ENCODE measurements around the gene SIN3A. TPM values are rescaled to one million over a fixed set of nuclear protein-coding genes. Genes with fewer than 3 reads are reported as not detected.

Gene SIN3A
- total and polyA plus RNA-seq, 2 of the 4 experiments (the other 2 are of a cell fraction) = 21.2 to 31.5 TPM

- no peaks in the 10 kb centered on the region; the same call in 1 of the 2 replicates for H3K4me1 ChIP-seq (ENCODE audit: control insufficient read depth, insufficient read depth, low read length)
Observed at GRCh38 chr15:75397494-75397893, 54.0 kb downstream of the SIN3A start.

More at GRCh38 chr15:75397494-75397893, 54.0 kb downstream of the SIN3A start:
- H4K8ac ChIP-seq (ENCODE audit: low read depth in 2 of 2, low read length in 2 of 2) = no peak overlapping the region
- H2BK5ac ChIP-seq (ENCODE audit: low read depth, low read length, poor library complexity, severe bottlenecking) = no peak overlapping the region
- no peak overlapping the region for H3K4me2 ChIP-seq (ENCODE audit: low read depth, low read length)
- H3K27ac ChIP-seq (ENCODE audit: insufficient read depth, low read length) = no peak overlapping the region
- H2AFZ ChIP-seq (replicated peaks; ENCODE audit: low read length, poor library complexity) = no peak overlapping the region
- H3K4ac ChIP-seq (ENCODE audit: low read depth, low read length) = no peak overlapping the region
- H3K27me3 ChIP-seq (ENCODE audit: control insufficient read depth, insufficient read depth, low read length) = no peaks in the 10 kb centered on the region
- no peak overlapping the region for H2AK5ac ChIP-seq (ENCODE audit: low read depth, low read length)
- H4K91ac ChIP-seq (ENCODE audit: insufficient read depth, low read depth, low read length) = no peak overlapping the region
- H4K20me1 ChIP-seq (ENCODE audit: insufficient read depth, low read length) = peaks cover 6% of the 10 kb centered on the region; the same call in 1 of the 2 replicates
- POLR2A ChIA-PET (ENCODE audit: unreplicated experiment) = no interaction called here
- no peak overlapping the region for H3K4me3 ChIP-seq (ENCODE audit: insufficient read depth, low read depth, low read length)
- intact Hi-C loops (cut with micrococcal nuclease) = no loop called here
- 20% methylated on average over 1 of the region's 2 CpGs; no CpG with 5 or more reads in 1 of the 2 experiments for WGBS, 2 experiments (ENCODE audit: extremely low coverage in 2 of 2, insufficient read length in 1 of 2)
- H3K18ac ChIP-seq (ENCODE audit: low read depth, low read length) = no peak overlapping the region
- H3K79me1 ChIP-seq (ENCODE audit: low read depth in 1 of 2, low read length in 2 of 2) = peaks cover 14 to 23% of the 10 kb centered on the region in 2 experiments
- no peak overlapping the region for H3K9ac ChIP-seq (ENCODE audit: low read depth, low read length)
- no peak overlapping the region for H2BK120ac ChIP-seq (ENCODE audit: low read depth, low read length)
- no peak for TF ChIP-seq RAD21 (IDR thresholded peaks at IDR 0.05; ENCODE audit: low read length)
- no peak for TF ChIP-seq RFX5 (IDR thresholded peaks at IDR 0.05; ENCODE audit: low read depth, low read length)
- no peak for TF ChIP-seq RCOR1 (IDR thresholded peaks at IDR 0.05; ENCODE audit: insufficient replicate concordance, low read length)
- no peak for TF ChIP-seq MAFK (IDR thresholded peaks at IDR 0.05; ENCODE audit: low read depth, low read length)
- TF ChIP-seq SMC3 (IDR thresholded peaks at IDR 0.05; ENCODE audit: low read depth, low read length) = no peak
- TF ChIP-seq MXI1 (IDR thresholded peaks at IDR 0.05; ENCODE audit: borderline replicate concordance, low read depth, low read length) = no peak
- TF ChIP-seq CEBPB (IDR thresholded peaks at IDR 0.05; ENCODE audit: low read depth, low read length) = no peak
- TF ChIP-seq NFE2L2 (IDR thresholded peaks at IDR 0.05; ENCODE audit: low read depth, low read length) = no peak
- no peak for TF ChIP-seq MAZ (IDR thresholded peaks at IDR 0.05; ENCODE audit: borderline replicate concordance, low read depth, low read length)
- TF ChIP-seq, protein P1, sequence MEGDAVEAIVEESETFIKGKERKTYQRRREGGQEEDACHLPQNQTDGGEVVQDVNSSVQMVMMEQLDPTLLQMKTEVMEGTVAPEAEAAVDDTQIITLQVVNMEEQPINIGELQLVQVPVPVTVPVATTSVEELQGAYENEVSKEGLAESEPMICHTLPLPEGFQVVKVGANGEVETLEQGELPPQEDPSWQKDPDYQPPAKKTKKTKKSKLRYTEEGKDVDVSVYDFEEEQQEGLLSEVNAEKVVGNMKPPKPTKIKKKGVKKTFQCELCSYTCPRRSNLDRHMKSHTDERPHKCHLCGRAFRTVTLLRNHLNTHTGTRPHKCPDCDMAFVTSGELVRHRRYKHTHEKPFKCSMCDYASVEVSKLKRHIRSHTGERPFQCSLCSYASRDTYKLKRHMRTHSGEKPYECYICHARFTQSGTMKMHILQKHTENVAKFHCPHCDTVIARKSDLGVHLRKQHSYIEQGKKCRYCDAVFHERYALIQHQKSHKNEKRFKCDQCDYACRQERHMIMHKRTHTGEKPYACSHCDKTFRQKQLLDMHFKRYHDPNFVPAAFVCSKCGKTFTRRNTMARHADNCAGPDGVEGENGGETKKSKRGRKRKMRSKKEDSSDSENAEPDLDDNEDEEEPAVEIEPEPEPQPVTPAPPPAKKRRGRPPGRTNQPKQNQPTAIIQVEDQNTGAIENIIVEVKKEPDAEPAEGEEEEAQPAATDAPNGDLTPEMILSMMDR (conservative IDR thresholded peaks at IDR 0.05; ENCODE audit: low read depth, low read length) = no peak
- no peak for TF ChIP-seq BHLHE40 (IDR thresholded peaks at IDR 0.05; ENCODE audit: low read depth, low read length)
- TF ChIP-seq FOS (IDR thresholded peaks at IDR 0.05; ENCODE audit: low read depth, low read length) = no peak
- no peak for TF ChIP-seq CHD1 (IDR thresholded peaks at IDR 0.05; ENCODE audit: low read depth, low read length)
- TF ChIP-seq, protein P2, sequence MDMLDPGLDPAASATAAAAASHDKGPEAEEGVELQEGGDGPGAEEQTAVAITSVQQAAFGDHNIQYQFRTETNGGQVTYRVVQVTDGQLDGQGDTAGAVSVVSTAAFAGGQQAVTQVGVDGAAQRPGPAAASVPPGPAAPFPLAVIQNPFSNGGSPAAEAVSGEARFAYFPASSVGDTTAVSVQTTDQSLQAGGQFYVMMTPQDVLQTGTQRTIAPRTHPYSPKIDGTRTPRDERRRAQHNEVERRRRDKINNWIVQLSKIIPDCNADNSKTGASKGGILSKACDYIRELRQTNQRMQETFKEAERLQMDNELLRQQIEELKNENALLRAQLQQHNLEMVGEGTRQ (IDR thresholded peaks at IDR 0.05; ENCODE audit: low read depth, low read length) = no peak
- TF ChIP-seq POLR2A (IDR thresholded peaks at IDR 0.05; ENCODE audit: low read depth, low read length) = no peak
- TF ChIP-seq ELK1 (IDR thresholded peaks at IDR 0.05; ENCODE audit: borderline replicate concordance, low read depth, low read length) = no peak
- no peak overlapping the region; the same call in 1 of the 2 replicates for H3K14ac ChIP-seq (replicated peaks; ENCODE audit: low read depth, low read length)
- H2BK15ac ChIP-seq (ENCODE audit: low read depth, low read length) = no peak overlapping the region
- DNase-seq (peak; percentile 54), ATAC-seq (ENCODE audit: low read depth) (peak; percentile 66)
- H3K9me1 ChIP-seq (ENCODE audit: insufficient read depth, low read length) = peaks cover 2% of the 10 kb centered on the region; the same call in 1 of the 2 replicates
- H3K36me3 ChIP-seq (ENCODE audit: control insufficient read depth, insufficient read depth, low read length) = peaks cover 51% of the 10 kb centered on the region
- CTCF ChIA-PET = interaction anchor here (1.5 kb wide), 1 partner anchor 16 kb away, joined by 3 read pairs; no protein-coding TSS in a partner anchor
- dilution Hi-C loops (cut with HindIII; ENCODE audit: low sequenced_read_pairs, unreplicated experiment) = no loop called here
- no peak overlapping the region for H2BK20ac ChIP-seq (ENCODE audit: low read depth, low read length)
- H2AK9ac ChIP-seq (replicated peaks; ENCODE audit: low read depth, low read length, poor library complexity) = no peak overlapping the region
- in situ Hi-C loops (cut with MboI; ENCODE audit: low sequenced_read_pairs) = no loop called here
- H3K23ac ChIP-seq (ENCODE audit: low read depth, low read length) = peak overlapping the region; percentile 48; the same call in 1 of the 2 replicates
- no peaks in the 10 kb centered on the region for H3K9me3 ChIP-seq (ENCODE audit: control insufficient read depth, insufficient read depth, low read length)
- no peak overlapping the region for H4K5ac ChIP-seq (ENCODE audit: low read depth, low read length)
- no peak overlapping the region for H3K56ac ChIP-seq (ENCODE audit: extremely low read depth, insufficient read depth, low read length)
- no TSS peak for BruUV-seq (replicated peaks)

All from IMR-90 (cell line).